Stomach (tissue), 9 donors: Measurements from ENCODE around the gene TTLL3. TPM values are rescaled to one million over a fixed set of nuclear protein-coding genes. Genes with fewer than 3 reads are reported as not detected.
"Not testable (repeated sequence)": the region's sequence is repeated elsewhere in the genome, so short reads cannot be mapped to it uniquely, and the experiment has no call there.

ENCODE experiments used
- DNase-seq, 2 donors: peaks; one replicate each; pipeline versions ENCODE4 v3.0.0 to v3.0.0-alpha.2; 2013 to 2019
- H3K27ac ChIP-seq, 5 donors: fragments of 200-600 bp in 4 of 5; sonication (generic) in 4 of 5; one replicate each; pipeline ENCODE4 v1.5.1; 2013 to 2019; ENCODE audit warnings: mild to moderate bottlenecking in 1 of 5, moderate library complexity in 1 of 5
- H3K27me3 ChIP-seq, 3 donors: fragments of 200-600 bp; sonication (generic); one replicate each; pipeline ENCODE4 v1.5.1; 2017 to 2019; ENCODE audit warnings: mixed run types in 1 of 3
- H3K36me3 ChIP-seq, 4 donors: fragments of 200-600 bp; sonication (generic); 1 replicate in 3 of 4; 2 replicates in 1 of 4; pipeline ENCODE4 v1.5.1; 2016 to 2019
- H3K4me1 ChIP-seq, 4 donors: fragments of 200-600 bp; sonication (generic); one replicate each; pipeline ENCODE4 v1.5.1; 2016 to 2019
- H3K4me3 ChIP-seq, 4 donors: fragments of 200-600 bp; sonication (generic) in 3 of 4; one replicate each; pipeline ENCODE4 v1.5.1; 2016 to 2019; ENCODE audit warnings: mild to moderate bottlenecking in 1 of 4
- H3K9me3 ChIP-seq, 4 donors: fragments of 200-600 bp; sonication (generic); one replicate each; pipeline ENCODE4 v1.5.1; 2016 to 2019
- EP300 ChIP-seq: sonication (generic); formaldehyde crosslinking; IDR thresholded peaks from one replicate; pipeline ENCODE4 v1.6.1; 2017; ENCODE audit warnings: antibody characterized with exemption
- POLR2A ChIP-seq, 4 donors: fragments of 450-650 bp; IDR thresholded peaks; one replicate each; pipeline ENCODE4 v1.6.1; 2016; ENCODE audit warnings: antibody characterized with exemption in 4 of 4, control low read depth in 2 of 4, mild to moderate bottlenecking in 1 of 4, moderate library complexity in 1 of 4
- POLR2AphosphoS5 ChIP-seq, 3 donors: sonication (generic); formaldehyde crosslinking; IDR thresholded peaks; one replicate each; pipeline ENCODE4 v1.6.1; 2016; ENCODE audit warnings: antibody characterized with exemption in 3 of 3
- WGBS, 5 donors: extraction: QIAGEN DNeasy Blood & Tissue Kit in 3 of 5; methylation state at CpG; one replicate each; pipeline versions ENCODE4 v1.1.5 to v1.1.7; 2013 to 2018; 5-methylcytosine and 5-hydroxymethylcytosine counted together
- intact Hi-C: fragments of 100-400 bp; cut with DNase I; formaldehyde crosslinking; loops from one replicate; pipeline ENCODE4 v1.15.1; 2023; ENCODE audit warnings: low total_unique reads
- polyA plus RNA-seq, 3 donors: library from polyadenylated mRNA; stranded (reverse); fragments of 200-250 nt; gene quantifications; one replicate each; pipeline ENCODE4 v1.2.3, GENCODE V29; 2013
- total RNA-seq, 5 donors: library from RNA; depleted of rRNA; stranded (reverse); fragments of >200 nt; gene quantifications; one replicate each; pipeline versions ENCODE4 v1.1.0 to v1.2.3, GENCODE V29; 2014 to 2016
- TF ChIP-seq, protein P1 (sequence below), 7 experiments: fragments of 450-650 bp in 4 of 7; fragments of 200-600 bp in 3 of 7; sonication (generic) in 3 of 7; IDR thresholded peaks; one replicate each; pipeline ENCODE4 v1.5.1; 2016 to 2019; ENCODE audit warnings: antibody characterized with exemption in 7 of 7, control low read depth in 2 of 7, mild to moderate bottlenecking in 1 of 7
- donor health status: healthy with polysubstance abuse.
- donor health status: Bipolar disorder and iron deficiency.
- donor health status: healthy.

The TTLL3 gene
- total and polyA plus RNA-seq, 8 donors: 6.7 to 593 (median 77.4) TPM

DNA sequence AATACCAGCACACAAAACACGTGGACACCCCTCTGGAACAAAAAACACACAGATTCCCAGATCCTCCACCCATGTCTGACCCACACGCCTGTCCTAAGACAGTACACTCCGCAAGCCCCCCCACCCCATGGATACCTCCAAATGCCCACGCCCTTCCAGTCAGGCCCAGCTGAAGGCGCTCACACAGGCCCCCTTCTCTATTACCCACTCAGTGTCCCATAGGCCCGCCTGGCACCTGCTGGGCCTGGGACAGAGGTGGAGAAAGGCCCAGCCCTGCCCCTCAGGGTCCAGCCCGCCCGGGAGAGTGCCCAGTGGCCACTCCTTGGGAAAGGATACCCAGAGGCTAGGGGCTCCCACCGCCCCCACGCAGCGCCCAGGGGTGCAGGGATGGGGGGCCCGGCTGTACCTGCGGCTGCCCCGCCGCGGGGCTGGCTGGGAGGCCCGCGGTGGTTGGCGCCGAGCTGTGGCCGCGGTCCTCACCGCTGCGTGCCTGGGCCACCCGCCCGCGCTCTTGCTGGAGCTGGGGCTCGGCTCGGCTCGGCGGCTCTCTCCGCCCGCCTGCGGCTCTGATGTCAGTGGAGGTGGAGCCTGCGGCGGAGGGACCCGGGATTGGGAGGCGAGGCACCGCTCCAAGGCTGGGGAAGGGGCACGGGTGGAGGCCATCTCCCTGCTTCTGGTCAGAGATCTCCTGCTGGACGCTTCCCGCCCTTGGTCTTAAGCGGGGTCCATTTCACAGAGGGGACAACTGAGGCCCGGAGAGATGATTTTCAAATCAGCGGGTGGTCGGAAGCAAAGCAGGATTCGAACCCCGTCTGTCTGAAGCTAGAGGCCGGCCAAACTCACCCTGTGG is 40.4 kb upstream of the TTLL3 start, which contains the start of gene CAMK1:
Gene CAMK1, minus strand, starts transcription at position 522 of the 850 bp plus-strand sequence. CDS start 2,198 bp downstream, outside the sequence.
- Histone ChIP-seq H3K36me3 (peaks cover 0 to 14% (median 9%) of the 10 kb centered on the region in 4 donors), H3K27ac (peak within 1 kb of the TSS; percentile 73 to 91 (median 87)), H3K4me1 (peaks cover 24 to 49% (median 40%) of the 10 kb centered on the region in 4 donors), H3K9me3 (no peaks in the 10 kb centered on the region), H3K27me3 (no peaks in the 10 kb centered on the region), H3K4me3 (peak within 1 kb of the TSS; percentile 59 to 70 (median 65))
- TF ChIP-seq POLR2A (IDR thresholded peaks at IDR 0.05) (no peak), POLR2AphosphoS5 (IDR thresholded peaks at IDR 0.05) (peak; percentile 36 to 89 (median 83))
- DNase-seq: peak; percentile 87 to 94
- 1 to 4% (median 4%) methylated on average over 24 to 49 of the region's 49 CpGs for WGBS, 5 donors
- intact Hi-C loops: no loop called here

DNA sequence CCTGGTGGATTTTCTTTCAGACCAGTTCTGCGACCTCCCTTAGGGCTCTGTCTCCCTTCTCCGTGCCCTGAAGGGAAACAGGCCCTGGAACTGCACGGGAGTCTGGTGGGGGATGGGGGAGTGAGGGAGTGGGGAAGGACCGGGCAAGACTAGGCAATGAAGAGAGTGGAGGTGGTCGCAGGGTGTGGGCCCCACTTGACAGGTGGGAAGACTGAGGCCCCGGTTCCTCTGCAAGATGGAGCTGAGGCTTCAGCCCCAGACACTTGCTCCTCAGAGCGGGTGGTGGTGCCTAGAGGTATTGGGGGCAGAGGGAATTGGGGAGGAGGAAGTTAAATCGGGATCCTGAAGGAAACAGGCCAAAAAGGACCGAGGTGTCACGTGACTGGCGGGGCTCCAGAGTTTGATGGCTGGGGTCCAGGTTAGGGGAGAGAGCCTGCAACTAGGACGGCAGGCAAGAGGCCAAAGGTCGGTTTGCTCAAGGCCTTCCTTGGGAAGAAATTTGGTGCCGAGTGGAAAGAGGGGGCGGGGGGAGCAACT is 39.7 kb upstream of the TTLL3 start:
- intact Hi-C loops: no loop called here
- peak overlapping the region; percentile 59 to 70 (median 65) for H3K4me3 ChIP-seq
- peak; percentile 89 to 94 for DNase-seq
- TF ChIP-seq POLR2AphosphoS5 (IDR thresholded peaks at IDR 0.05) (peak in 2 of 3 donors; percentile 25 to 46), EP300 (no peak)
- peaks cover 0 to 10% (median 7%) of the 10 kb centered on the region in 4 donors for H3K36me3 ChIP-seq
- 6 to 10% (median 8%) methylated on average over 15 of the region's 15 CpGs for WGBS, 5 donors
- H3K9me3 ChIP-seq: no peaks in the 10 kb centered on the region
- H3K27ac ChIP-seq: peak overlapping the region; percentile 73 to 91 (median 87)
- H3K4me1 ChIP-seq: peaks cover 24 to 49% (median 40%) of the 10 kb centered on the region in 4 donors
- H3K27me3 ChIP-seq: no peaks in the 10 kb centered on the region

- H3K4me1 ChIP-seq: peaks cover 24 to 49% (median 40%) of the 10 kb centered on the region in 4 donors
- H3K4me3 ChIP-seq, H3K27me3 ChIP-seq, intact Hi-C loops, H3K9me3 ChIP-seq, H3K36me3 ChIP-seq, DNase-seq: not testable (repeated sequence)
- 80 to 93% (median 84%) methylated on average over 2 of the region's 2 CpGs for WGBS, 5 donors
- peak overlapping the region in 4 of 5 donors; percentile 84 to 91 (median 88) for H3K27ac ChIP-seq
Measured at GRCh38 chr3:9771007-9771406, 39.1 kb upstream of the TTLL3 start.

- no peaks in the 10 kb centered on the region for H3K9me3 ChIP-seq
- intact Hi-C loops: no loop called here
- DNase-seq: no peak
- WGBS, 5 donors: 75 to 89% (median 86%) methylated on average over 5 of the region's 5 CpGs
- no peak overlapping the region for H3K4me3 ChIP-seq
- peaks cover 17 to 32% (median 30%) of the 10 kb centered on the region in 4 donors for H3K36me3 ChIP-seq
- H3K27me3 ChIP-seq: no peaks in the 10 kb centered on the region
- peaks cover 0 to 34% (median 4%) of the 10 kb centered on the region in 4 donors for H3K4me1 ChIP-seq
- no peak overlapping the region for H3K27ac ChIP-seq
- TF ChIP-seq POLR2A (IDR thresholded peaks at IDR 0.05) (no peak), POLR2AphosphoS5 (IDR thresholded peaks at IDR 0.05) (no peak), EP300 (no peak)
- TF ChIP-seq, protein P1, sequence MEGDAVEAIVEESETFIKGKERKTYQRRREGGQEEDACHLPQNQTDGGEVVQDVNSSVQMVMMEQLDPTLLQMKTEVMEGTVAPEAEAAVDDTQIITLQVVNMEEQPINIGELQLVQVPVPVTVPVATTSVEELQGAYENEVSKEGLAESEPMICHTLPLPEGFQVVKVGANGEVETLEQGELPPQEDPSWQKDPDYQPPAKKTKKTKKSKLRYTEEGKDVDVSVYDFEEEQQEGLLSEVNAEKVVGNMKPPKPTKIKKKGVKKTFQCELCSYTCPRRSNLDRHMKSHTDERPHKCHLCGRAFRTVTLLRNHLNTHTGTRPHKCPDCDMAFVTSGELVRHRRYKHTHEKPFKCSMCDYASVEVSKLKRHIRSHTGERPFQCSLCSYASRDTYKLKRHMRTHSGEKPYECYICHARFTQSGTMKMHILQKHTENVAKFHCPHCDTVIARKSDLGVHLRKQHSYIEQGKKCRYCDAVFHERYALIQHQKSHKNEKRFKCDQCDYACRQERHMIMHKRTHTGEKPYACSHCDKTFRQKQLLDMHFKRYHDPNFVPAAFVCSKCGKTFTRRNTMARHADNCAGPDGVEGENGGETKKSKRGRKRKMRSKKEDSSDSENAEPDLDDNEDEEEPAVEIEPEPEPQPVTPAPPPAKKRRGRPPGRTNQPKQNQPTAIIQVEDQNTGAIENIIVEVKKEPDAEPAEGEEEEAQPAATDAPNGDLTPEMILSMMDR (IDR thresholded peaks at IDR 0.05): no peak
Measured at GRCh38 chr3:9776896-9777693, 33.0 kb upstream of the TTLL3 start.

DNA sequence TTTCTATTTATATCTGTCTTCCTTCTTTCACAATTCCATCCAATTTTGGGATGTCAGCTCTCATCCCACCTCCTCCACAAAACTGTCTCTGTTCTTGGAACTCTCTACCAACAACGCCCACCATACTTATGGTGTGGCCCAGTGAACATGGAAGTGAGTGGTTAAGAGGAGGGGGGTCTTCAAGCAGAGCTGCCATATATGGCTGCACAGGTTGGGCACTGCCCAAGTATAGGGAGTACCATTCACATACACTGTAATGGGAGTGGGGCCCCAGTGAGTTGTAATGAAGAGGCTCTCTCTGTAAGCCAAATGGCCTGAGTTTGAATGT is 32.4 kb upstream of the TTLL3 start:
- DNase-seq: no peak
- TF ChIP-seq POLR2A (IDR thresholded peaks at IDR 0.05): no peak
- no peak for TF ChIP-seq EP300
- TF ChIP-seq, protein P1 (IDR thresholded peaks at IDR 0.05): no peak
- no peak for TF ChIP-seq POLR2AphosphoS5 (IDR thresholded peaks at IDR 0.05)
- H3K27ac ChIP-seq: no peak overlapping the region
- H3K9me3 ChIP-seq: no peaks in the 10 kb centered on the region
- H3K36me3 ChIP-seq: peaks cover 22 to 37% (median 36%) of the 10 kb centered on the region in 4 donors
- intact Hi-C loops: no loop called here
- no peaks in the 10 kb centered on the region for H3K27me3 ChIP-seq
- no peak overlapping the region for H3K4me3 ChIP-seq
- H3K4me1 ChIP-seq: peaks cover 0 to 34% (median 4%) of the 10 kb centered on the region in 4 donors
- whole genome bisulfite sequencing, 5 donors: 69 to 97% (median 86%) methylated on average over 1 of the region's 1 CpG
